Kidney (tissue), 14 donors: ENCODE data around the gene PRDX6. TPM values are rescaled to one million over a fixed set of nuclear protein-coding genes. Genes with fewer than 3 reads are reported as not detected.
A peak's percentile ranks its signal among the peaks of the same experiment; 100 is the strongest.

Source experiments
- DNase-seq, 5 donors: peaks; one replicate each; pipeline ENCODE4 v3.0.0-alpha.2; 2013 to 2020
- FAIRE-seq: peaks from 2 replicates; lab custom pipeline; 2012; peaks lifted over from hg19 to GRCh38; lab: Jason Lieb, UNC
- H3K27ac ChIP-seq, 2 donors: one replicate each; pipeline ENCODE4 v1.7.0; 2013; ENCODE audit warnings: low read depth in 2 of 2, low read length in 2 of 2, inconsistent platforms in 1 of 2
- H3K27me3 ChIP-seq: one replicate; pipeline ENCODE4 v1.7.1; 2013; ENCODE audit warnings: low read length, inconsistent platforms; ENCODE audit not compliant: control insufficient read depth, insufficient read depth
- H3K36me3 ChIP-seq, 3 donors: one replicate each; pipeline versions ENCODE4 v1.7.0 to v1.7.1; 2013; ENCODE audit warnings: low read length in 3 of 3, control low read depth in 1 of 3, inconsistent platforms in 1 of 3; ENCODE audit not compliant: insufficient read depth in 3 of 3, control insufficient read depth in 2 of 3
- H3K4me1 ChIP-seq, 3 donors: one replicate each; pipeline versions ENCODE4 v1.7.0 to v1.7.1; 2013; ENCODE audit warnings: low read length in 3 of 3, inconsistent platforms in 1 of 3, low read depth in 1 of 3; ENCODE audit not compliant: control insufficient read depth in 2 of 3, insufficient read depth in 2 of 3
- H3K4me3 ChIP-seq, 3 donors: one replicate each; pipeline versions ENCODE4 v1.7.0 to v1.8.1; 2013; ENCODE audit warnings: low read length in 3 of 3, control low read depth in 1 of 3, inconsistent platforms in 1 of 3
- H3K9ac ChIP-seq, 3 donors: one replicate each; pipeline versions ENCODE4 v1.7.0 to v1.7.1; 2013; ENCODE audit warnings: low read length in 3 of 3, control low read depth in 1 of 3, inconsistent platforms in 1 of 3
- H3K9me3 ChIP-seq, 3 donors: one replicate each; pipeline versions ENCODE4 v1.7.0 to v1.7.1; 2013; ENCODE audit warnings: low read length in 3 of 3, control low read depth in 1 of 3, inconsistent platforms in 1 of 3; ENCODE audit not compliant: control insufficient read depth in 2 of 3, insufficient read depth in 1 of 3
- CTCF ChIP-seq: IDR thresholded peaks from 3 replicates; pipeline ENCODE4 v1.5.1; 2012; ENCODE audit warnings: mild to moderate bottlenecking, moderate library complexity, borderline replicate concordance; ENCODE audit not compliant: insufficient read depth; ENCODE audit errors: extremely low read depth
- intact Hi-C: fragments of 100-400 bp; cut with DNase I; formaldehyde crosslinking; loops from one replicate; pipeline ENCODE4 v1.11.1; 2022
- polyA plus RNA-seq: library from polyadenylated mRNA; stranded (reverse); fragments of 350-450 nt; fragmentation: Illumina TruSeq; extraction: RNeasy Lipid Tissue Mini Kit (QIAGEN cat#74804); gene quantifications from one replicate; pipeline ENCODE4 v1.2.3, GENCODE V29; 2014; ENCODE audit warnings: low read depth, low replicate concordance; ENCODE audit not compliant: insufficient read depth
- total RNA-seq: library from RNA; stranded (reverse); fragmentation: NEBNext Ultra II Directional; extraction: Animal tissue kit (Norgen Biotek cat#: 25700); gene quantifications from one replicate; pipeline ENCODE4 v1.2.1, GENCODE V29; 2021
- donor health status: control.
- donor health status: control.
- donor health status: control.
- donor health status: control.
- donor health status: control.
- donor health status: DM: yes; HTN: yes; CAD: no.
- donor health status: Normal renal cell carcinoma (clear cell type).

Gene PRDX6
- total and polyA plus RNA-seq, 2 donors from 2014 or later: 280 to 563 TPM

- FAIRE-seq (no peak), DNase-seq (no peak)
- no peak overlapping the region for H3K27ac ChIP-seq
- no peak for TF ChIP-seq CTCF
- H3K9ac ChIP-seq: no peak overlapping the region
- H3K36me3 ChIP-seq: no peaks in the 10 kb centered on the region
- H3K27me3 ChIP-seq: no peaks in the 10 kb centered on the region
- intact Hi-C loops: no loop called here
- no peak overlapping the region for H3K4me3 ChIP-seq
- H3K9me3 ChIP-seq: no peaks in the 10 kb centered on the region
- H3K4me1 ChIP-seq: peaks cover 0 to 2% (median 0%) of the 10 kb centered on the region in 3 donors
Measured at GRCh38 chr1:173529106-173529505, 52.0 kb downstream of the PRDX6 start.

GRCh38 chr1:173530795-173531693 is 53.9 kb downstream of the PRDX6 start:
- Histone ChIP-seq H3K4me3 (no peak overlapping the region), H3K27me3 (no peaks in the 10 kb centered on the region), H3K9me3 (no peaks in the 10 kb centered on the region), H3K36me3 (no peaks in the 10 kb centered on the region), H3K4me1 (peaks cover 0 to 2% (median 0%) of the 10 kb centered on the region in 3 donors), H3K9ac (no peak overlapping the region), H3K27ac (no peak overlapping the region)
- intact Hi-C loops: no loop called here
- no peak for TF ChIP-seq CTCF
- FAIRE-seq (no peak), DNase-seq (no peak)

GRCh38 chr1:173532237-173532636 is 55.1 kb downstream of the PRDX6 start:
- H3K9ac ChIP-seq: no peak overlapping the region
- TF ChIP-seq CTCF: no peak
- peaks cover 0 to 2% (median 0%) of the 10 kb centered on the region in 3 donors for H3K4me1 ChIP-seq
- no peaks in the 10 kb centered on the region for H3K27me3 ChIP-seq
- DNase-seq (no peak), FAIRE-seq (peak; percentile 37)
- H3K9me3 ChIP-seq: no peaks in the 10 kb centered on the region
- H3K36me3 ChIP-seq: no peaks in the 10 kb centered on the region
- H3K4me3 ChIP-seq: peak overlapping the region in 2 of 3 donors; percentile 8 to 27
- no peak overlapping the region for H3K27ac ChIP-seq
- intact Hi-C loops: no loop called here
